ENCODE measurements around the gene BOC.

The BOC gene

GRCh38 chr3:113292933-113293332 is 81.6 kb downstream of the BOC start:
- no peak overlapping the region for H3K27ac ChIP-seq
- TF ChIP-seq, protein P1, sequence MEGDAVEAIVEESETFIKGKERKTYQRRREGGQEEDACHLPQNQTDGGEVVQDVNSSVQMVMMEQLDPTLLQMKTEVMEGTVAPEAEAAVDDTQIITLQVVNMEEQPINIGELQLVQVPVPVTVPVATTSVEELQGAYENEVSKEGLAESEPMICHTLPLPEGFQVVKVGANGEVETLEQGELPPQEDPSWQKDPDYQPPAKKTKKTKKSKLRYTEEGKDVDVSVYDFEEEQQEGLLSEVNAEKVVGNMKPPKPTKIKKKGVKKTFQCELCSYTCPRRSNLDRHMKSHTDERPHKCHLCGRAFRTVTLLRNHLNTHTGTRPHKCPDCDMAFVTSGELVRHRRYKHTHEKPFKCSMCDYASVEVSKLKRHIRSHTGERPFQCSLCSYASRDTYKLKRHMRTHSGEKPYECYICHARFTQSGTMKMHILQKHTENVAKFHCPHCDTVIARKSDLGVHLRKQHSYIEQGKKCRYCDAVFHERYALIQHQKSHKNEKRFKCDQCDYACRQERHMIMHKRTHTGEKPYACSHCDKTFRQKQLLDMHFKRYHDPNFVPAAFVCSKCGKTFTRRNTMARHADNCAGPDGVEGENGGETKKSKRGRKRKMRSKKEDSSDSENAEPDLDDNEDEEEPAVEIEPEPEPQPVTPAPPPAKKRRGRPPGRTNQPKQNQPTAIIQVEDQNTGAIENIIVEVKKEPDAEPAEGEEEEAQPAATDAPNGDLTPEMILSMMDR (conservative IDR thresholded peaks at IDR 0.05) = no peak

DNA sequence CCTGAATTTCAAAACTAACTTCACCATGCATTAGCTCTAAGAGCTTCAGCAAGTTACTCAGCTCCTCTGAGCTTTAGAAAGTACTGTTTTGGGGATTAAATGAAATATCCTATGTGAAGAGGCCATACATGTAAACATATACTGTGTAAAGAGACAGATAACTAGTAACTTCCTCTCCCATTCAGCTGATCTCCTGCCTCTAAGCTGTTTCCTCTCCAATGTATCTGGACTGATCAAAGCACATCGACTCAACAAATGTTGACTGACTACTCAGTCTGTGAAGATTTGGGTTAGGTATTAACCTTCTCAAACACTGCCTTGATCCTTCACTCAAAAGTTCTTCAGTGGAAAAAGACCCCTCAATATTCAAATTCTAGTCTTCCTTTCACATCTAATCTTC is 82.0 kb downstream of the BOC start:
- TF ChIP-seq, protein P1 (conservative IDR thresholded peaks at IDR 0.05) = no peak

GRCh38 chr3:113295463-113295862 is 84.1 kb downstream of the BOC start:
- no peak overlapping the region for H3K27ac ChIP-seq
- TF ChIP-seq, protein P1 (conservative IDR thresholded peaks at IDR 0.05) = no peak

More for the DNA sequence above, 82.0 kb downstream of the BOC start:
- no peak overlapping the region for H3K27ac ChIP-seq

- no peak overlapping the region for H3K27ac ChIP-seq
- TF ChIP-seq, protein P1 (conservative IDR thresholded peaks at IDR 0.05) = no peak
These were observed 85.9 kb downstream of the BOC start for GRCh38 chr3:113297287-113297686.

GRCh38 chr3:113297841-113298240 is 86.5 kb downstream of the BOC start:
- no peak overlapping the region for H3K27ac ChIP-seq
- TF ChIP-seq, protein P1 (conservative IDR thresholded peaks at IDR 0.05) = no peak

GRCh38 chr3:113300596-113300995 is 89.2 kb downstream of the BOC start:
- TF ChIP-seq, protein P1 (conservative IDR thresholded peaks at IDR 0.05) = no peak

DNA sequence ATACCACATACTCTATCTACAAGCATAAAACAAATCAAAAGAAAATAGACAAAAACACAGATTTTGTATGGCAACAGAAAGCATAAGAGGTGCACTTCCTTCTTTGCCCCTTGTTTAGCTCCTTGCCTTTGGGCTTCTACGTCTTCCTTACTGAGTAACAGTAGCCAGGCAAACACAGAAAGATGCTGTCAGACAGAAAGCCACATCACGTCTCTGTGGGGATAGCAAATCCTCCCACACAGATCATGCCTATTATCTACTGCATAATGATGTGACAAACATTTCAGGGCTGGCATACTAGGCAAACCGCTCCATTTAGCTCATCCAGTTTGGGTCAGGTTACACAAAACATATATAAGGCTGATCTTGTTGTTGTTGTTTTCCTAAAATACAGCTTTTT is 92.7 kb downstream of the BOC start:
- TF ChIP-seq, protein P1 (conservative IDR thresholded peaks at IDR 0.05) = no peak
- no peak overlapping the region for H3K27ac ChIP-seq

More at GRCh38 chr3:113300596-113300995, 89.2 kb downstream of the BOC start:
- no peak overlapping the region for H3K27ac ChIP-seq
